Activated CD4-positive, alpha-beta T cell treated with anti-CD3 and anti-CD28 coated beads for 24 hours (primary cell): Measurements from ENCODE around the gene LITAFD.
"Not testable (repeated sequence)": the region's sequence is repeated elsewhere in the genome, so short reads cannot be mapped to it uniquely, and the experiment has no call there.

ENCODE experiments used
- DNase-seq, 2 donors: peaks; one replicate each; pipeline ENCODE4 v3.0.0-alpha.2; 2020; ENCODE audit warnings: low read depth in 2 of 2

Gene LITAFD

GRCh38 chr16:8882041-8882617, at the start of gene LITAFD:
Gene LITAFD, plus strand, starts transcription at chr16:8882351. Its CDS starts 2,005 bp downstream, at chr16:8884356.
- DNase-seq = no peak

GRCh38 chr16:8832717-8833105, 49.4 kb upstream of the LITAFD start:
- no peak for DNase-seq

- DNase-seq = not testable (repeated sequence)
These were observed 45.4 kb upstream of the LITAFD start for GRCh38 chr16:8836797-8837196.

- not testable (repeated sequence) for DNase-seq
These were observed 44.6 kb upstream of the LITAFD start for GRCh38 chr16:8837594-8837993.

GRCh38 chr16:8842016-8842415, 40.1 kb upstream of the LITAFD start:
- not testable (repeated sequence) for DNase-seq

GRCh38 chr16:8843296-8843695, 38.9 kb upstream of the LITAFD start:
- DNase-seq = not testable (repeated sequence)

- no peak for DNase-seq
These were observed 36.4 kb upstream of the LITAFD start for GRCh38 chr16:8845699-8846298.

GRCh38 chr16:8846401-8846932, 35.7 kb upstream of the LITAFD start:
- DNase-seq = no peak

- no peak for DNase-seq
These were observed 35.0 kb upstream of the LITAFD start for GRCh38 chr16:8847145-8847544.

- no peak for DNase-seq
These were observed 34.5 kb upstream of the LITAFD start for GRCh38 chr16:8847623-8848022.

- no peak for DNase-seq
These were observed 33.8 kb upstream of the LITAFD start for GRCh38 chr16:8848231-8848938.

- no peak for DNase-seq
These were observed 33.2 kb upstream of the LITAFD start for GRCh38 chr16:8848939-8849391.

- no peak for DNase-seq
These were observed 32.6 kb upstream of the LITAFD start for GRCh38 chr16:8849411-8850011.

- no peak for DNase-seq
These were observed 31.8 kb upstream of the LITAFD start for GRCh38 chr16:8850279-8850885.

- no peak for DNase-seq
These were observed 30.3 kb upstream of the LITAFD start for GRCh38 chr16:8851761-8852403.

GRCh38 chr16:8852534-8852933, 29.6 kb upstream of the LITAFD start:
- no peak for DNase-seq

- DNase-seq = no peak
These were observed 29.0 kb upstream of the LITAFD start for GRCh38 chr16:8853150-8853549.

- DNase-seq = no peak
These were observed 28.5 kb upstream of the LITAFD start for GRCh38 chr16:8853611-8854010.

GRCh38 chr16:8854298-8854948, 27.7 kb upstream of the LITAFD start:
- no peak for DNase-seq

- no peak for DNase-seq
These were observed 26.9 kb upstream of the LITAFD start for GRCh38 chr16:8855051-8855786.
